Gastroesophageal sphincter (tissue), 4 donors: Measurements from ENCODE around the gene NCKAP5L. TPM values are rescaled to one million over a fixed set of nuclear protein-coding genes. Genes with fewer than 3 reads are reported as not detected.

ENCODE experiments used
- ATAC-seq: fragments of 150-250 bp; one replicate; pipeline ENCODE4 v1.9.1; 2016; ENCODE audit warnings: mild to moderate bottlenecking, moderate library complexity
- H3K27ac ChIP-seq, 4 donors: fragments of 200-600 bp; sonication (generic) in 3 of 4; 1 replicate in 3 of 4; 2 replicates in 1 of 4; pipeline ENCODE4 v1.5.1; 2016 to 2019
- H3K27me3 ChIP-seq: fragments of 200-600 bp; sonication (generic); one replicate; pipeline ENCODE4 v1.5.1; 2019
- H3K36me3 ChIP-seq, 2 donors: fragments of 200-600 bp; sonication (generic); one replicate each; pipeline ENCODE4 v1.5.1; 2019; ENCODE audit warnings: control low read depth in 1 of 2
- H3K4me1 ChIP-seq, 3 donors: fragments of 200-600 bp; sonication (generic); 1 replicate in 2 of 3; 2 replicates in 1 of 3; pipeline ENCODE4 v1.5.1; 2016 to 2019; ENCODE audit warnings: control low read depth in 2 of 3
- H3K4me3 ChIP-seq, 2 donors: fragments of 200-600 bp; sonication (generic); one replicate each; pipeline ENCODE4 v1.5.1; 2019; ENCODE audit warnings: mild to moderate bottlenecking in 1 of 2, moderate library complexity in 1 of 2
- H3K9me3 ChIP-seq, 3 donors: fragments of 200-600 bp; sonication (generic); one replicate each; pipeline ENCODE4 v1.5.1; 2017 to 2019; ENCODE audit warnings: control low read depth in 2 of 3
- CTCF ChIP-seq, 4 experiments: fragments of 200-600 bp in 2 of 4; fragments of 450-650 bp in 2 of 4; sonication (generic) in 1 of 4; IDR thresholded peaks; one replicate each; pipeline ENCODE4 v1.5.1; 2017 to 2019; ENCODE audit warnings: antibody characterized with exemption in 4 of 4, mild to moderate bottlenecking in 2 of 4, moderate library complexity in 2 of 4
- EP300 ChIP-seq: sonication (generic); formaldehyde crosslinking; IDR thresholded peaks from one replicate; pipeline ENCODE4 v1.6.1; 2017; ENCODE audit warnings: antibody characterized with exemption, mild to moderate bottlenecking
- POLR2A ChIP-seq, 2 donors: fragments of 450-650 bp; IDR thresholded peaks; one replicate each; pipeline ENCODE4 v1.6.1; 2017; ENCODE audit warnings: antibody characterized with exemption in 2 of 2, mild to moderate bottlenecking in 2 of 2, moderate library complexity in 1 of 2
- POLR2AphosphoS5 ChIP-seq: sonication (generic); formaldehyde crosslinking; IDR thresholded peaks from one replicate; pipeline ENCODE4 v1.6.1; 2017; ENCODE audit warnings: antibody characterized with exemption
- WGBS, 2 donors: methylation state at CpG; one replicate each; pipeline ENCODE4 v1.1.5; 2018; ENCODE audit warnings: low coverage in 1 of 2; 5-methylcytosine and 5-hydroxymethylcytosine counted together
- total RNA-seq, 4 donors: library from RNA; depleted of rRNA; stranded (reverse); fragments of >200 nt; gene quantifications; one replicate each; pipeline ENCODE4 v1.1.0, GENCODE V29; 2016

Gene NCKAP5L
- total RNA-seq, 4 donors from 2014 or later = 15.3 to 27.5 (median 19.0) TPM

GRCh38 chr12:49809381-49809905 lies 18.8 kb downstream of the NCKAP5L start:
- Histone ChIP-seq H3K36me3 (peaks cover 0 to 23% of the 10 kb centered on the region in 2 donors), H3K9me3 (no peaks in the 10 kb centered on the region), H3K4me3 (peak overlapping the region in 1 of 2 donors; percentile 30), H3K27me3 (no peaks in the 10 kb centered on the region), H3K27ac (peak overlapping the region in 3 of 4 donors; percentile 81 to 89 (median 86)), H3K4me1 (peaks cover 0 to 41% (median 12%) of the 10 kb centered on the region in 3 donors)
- ATAC-seq = peak; percentile 65
- 57 to 58% methylated on average over 1 to 3 of the region's 4 CpGs for WGBS, 2 donors
- TF ChIP-seq POLR2AphosphoS5 = no peak
- TF ChIP-seq EP300 = no peak
- TF ChIP-seq CTCF (IDR thresholded peaks at IDR 0.05) = no peak
- TF ChIP-seq POLR2A (IDR thresholded peaks at IDR 0.05) = no peak

DNA sequence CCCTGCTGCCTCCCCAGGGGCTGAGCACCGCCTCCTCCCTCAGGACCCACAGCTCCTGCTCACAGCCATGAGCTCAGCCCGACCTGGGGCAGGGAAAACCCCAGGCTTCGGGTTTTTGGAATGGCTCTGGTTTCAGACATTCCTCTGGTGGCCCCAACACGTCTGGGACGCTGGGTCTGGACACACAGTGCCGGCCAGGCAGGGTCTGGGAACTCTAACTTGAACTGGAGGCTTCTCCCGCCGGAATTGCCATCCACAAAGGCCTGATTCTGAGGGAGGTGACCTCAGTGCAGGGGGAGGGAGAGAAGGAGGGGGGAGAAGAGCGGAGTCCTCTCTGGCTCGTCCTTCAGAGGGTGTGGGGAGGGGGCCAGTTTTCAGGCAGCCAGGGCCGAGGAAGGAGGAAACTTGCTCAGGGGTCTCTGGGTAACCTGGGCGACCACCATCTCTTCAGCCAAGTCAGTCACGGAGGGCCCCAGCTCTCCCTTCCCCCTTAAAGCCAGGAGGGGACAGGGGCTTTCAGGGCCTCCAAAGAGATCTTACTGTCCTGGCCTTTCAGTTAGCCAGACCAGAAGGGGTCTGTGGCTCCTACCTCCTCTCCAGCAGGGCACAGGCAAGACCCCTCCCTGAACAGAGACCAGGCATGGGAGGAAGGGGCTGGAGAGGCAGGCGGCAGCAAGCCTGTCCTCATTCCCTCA lies 19.4 kb downstream of the NCKAP5L start:
- peak overlapping the region in 1 of 2 donors; percentile 30 for H3K4me3 ChIP-seq
- ATAC-seq = peak; percentile 66
- no peak for TF ChIP-seq CTCF (IDR thresholded peaks at IDR 0.05)
- TF ChIP-seq EP300 = no peak
- TF ChIP-seq POLR2A (IDR thresholded peaks at IDR 0.05) = no peak
- peaks cover 0 to 41% (median 12%) of the 10 kb centered on the region in 3 donors for H3K4me1 ChIP-seq
- H3K27me3 ChIP-seq = no peaks in the 10 kb centered on the region
- H3K36me3 ChIP-seq = peaks cover 0 to 29% of the 10 kb centered on the region in 2 donors
- no peaks in the 10 kb centered on the region for H3K9me3 ChIP-seq
- H3K27ac ChIP-seq = peak overlapping the region in 3 of 4 donors; percentile 81 to 89 (median 86)
- 40% methylated on average over 2 of the region's 14 CpGs; no CpG with 5 or more reads in 1 of the 2 donors for WGBS, 2 donors

- Histone ChIP-seq H3K9me3 (no peaks in the 10 kb centered on the region), H3K36me3 (peaks cover 0 to 36% of the 10 kb centered on the region in 2 donors), H3K27me3 (no peaks in the 10 kb centered on the region), H3K4me3 (no peak overlapping the region), H3K4me1 (peaks cover 0 to 41% (median 12%) of the 10 kb centered on the region in 3 donors), H3K27ac (peak overlapping the region in 3 of 4 donors; percentile 81 to 89 (median 86))
- WGBS, 2 donors = 73 to 83% methylated on average over 1 to 4 of the region's 12 CpGs
- ATAC-seq = no peak
- TF ChIP-seq EP300 = no peak
- no peak for TF ChIP-seq POLR2A (IDR thresholded peaks at IDR 0.05)
- no peak for TF ChIP-seq POLR2AphosphoS5
- TF ChIP-seq CTCF (IDR thresholded peaks at IDR 0.05) = no peak
Measured at GRCh38 chr12:49807991-49808580, 20.1 kb downstream of the NCKAP5L start.

DNA sequence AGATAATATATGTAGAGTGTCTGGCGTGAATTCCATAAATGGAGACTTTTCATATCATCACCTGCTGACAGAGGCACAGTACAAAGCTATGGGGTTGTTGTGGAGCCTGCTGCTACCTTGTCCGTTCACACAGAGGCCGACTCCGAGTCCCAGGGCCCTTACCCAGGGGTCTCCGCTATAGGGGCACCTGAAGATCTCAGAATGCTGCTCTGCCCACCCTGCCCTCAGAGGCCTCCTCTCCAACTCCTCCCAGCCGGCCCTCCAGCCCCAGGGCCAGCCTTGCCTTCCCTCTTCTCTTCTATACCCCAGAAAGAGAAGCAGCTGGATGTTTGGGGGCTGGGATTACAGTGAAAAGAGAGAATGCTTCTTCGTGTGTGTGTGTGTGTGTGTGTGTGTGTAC lies 21.3 kb downstream of the NCKAP5L start:
- Histone ChIP-seq H3K27me3 (no peaks in the 10 kb centered on the region), H3K27ac (peak overlapping the region in 1 of 4 donors; percentile 16), H3K9me3 (no peaks in the 10 kb centered on the region), H3K36me3 (peaks cover 0 to 48% of the 10 kb centered on the region in 2 donors), H3K4me3 (no peak overlapping the region), H3K4me1 (peaks cover 0 to 41% (median 12%) of the 10 kb centered on the region in 3 donors)
- WGBS, 2 donors = 88 to 97% methylated on average over 4 to 5 of the region's 7 CpGs
- TF ChIP-seq CTCF (IDR thresholded peaks at IDR 0.05) = no peak
- TF ChIP-seq EP300 = no peak
- no peak for TF ChIP-seq POLR2AphosphoS5
- no peak for TF ChIP-seq POLR2A (IDR thresholded peaks at IDR 0.05)
- no peak for ATAC-seq
